CD4-positive, CD25-positive, alpha-beta regulatory T cell (primary cell): Measurements from ENCODE around the gene RASGRP2. TPM values are rescaled to one million over a fixed set of nuclear protein-coding genes. Genes with fewer than 3 reads are reported as not detected.

Experiments used
- ATAC-seq, 2 donors: fragments of 150-1000 bp; cut with Tn5 transposase; one replicate each; pipeline ENCODE4 v1.10.0; 2021; ENCODE audit warnings: low read depth in 2 of 2, moderate number of reproducible peaks in 2 of 2, moderate library complexity in 1 of 2
- DNase-seq, 3 donors: peaks; one replicate each; pipeline versions ENCODE4 v3.0.0 to v3.0.0-alpha.2; 2012 to 2022; ENCODE audit warnings: mixed read lengths in 1 of 3
- H3K27ac ChIP-seq: one replicate; pipeline ENCODE4 v1.7.0; 2013; ENCODE audit warnings: mild to moderate bottlenecking, low read length; ENCODE audit not compliant: insufficient read depth, poor library complexity, severe bottlenecking
- H3K27me3 ChIP-seq: one replicate; pipeline ENCODE4 v1.7.0; 2013; ENCODE audit warnings: low read length; ENCODE audit not compliant: control insufficient read depth, insufficient read depth
- H3K36me3 ChIP-seq: one replicate; pipeline ENCODE4 v1.7.0; 2013; ENCODE audit warnings: mild to moderate bottlenecking, low read length, moderate library complexity; ENCODE audit not compliant: control insufficient read depth, insufficient read depth
- H3K4me1 ChIP-seq: 2 replicates; pipeline ENCODE4 v1.7.0; 2013; ENCODE audit warnings: mild to moderate bottlenecking, low read length; ENCODE audit not compliant: insufficient read depth, control insufficient read depth, poor library complexity, severe bottlenecking
- H3K4me3 ChIP-seq: one replicate; pipeline ENCODE4 v1.7.0; 2013; ENCODE audit warnings: low read depth, mild to moderate bottlenecking, low read length, moderate library complexity
- H3K9me3 ChIP-seq, 2 experiments: 1 replicate in 1 of 2; 2 replicates in 1 of 2; pipeline ENCODE4 v1.7.0; 2013; ENCODE audit warnings: low read length in 2 of 2, mild to moderate bottlenecking in 1 of 2, moderate library complexity in 1 of 2; ENCODE audit not compliant: control insufficient read depth in 2 of 2
- H3K27ac Mint-ChIP-seq, 3 donors: one replicate each; pipeline ENCODE4 v1.8.0; 2020 to 2022; ENCODE audit warnings: mild to moderate bottlenecking in 3 of 3, mixed read lengths in 3 of 3, moderate library complexity in 2 of 3
- H3K27me3 Mint-ChIP-seq: one replicate; pipeline ENCODE4 v1.8.0; 2022; ENCODE audit warnings: mild to moderate bottlenecking, mixed read lengths
- H3K36me3 Mint-ChIP-seq: one replicate; pipeline ENCODE4 v1.8.0; 2020; ENCODE audit warnings: mixed read lengths
- H3K4me1 Mint-ChIP-seq, 4 donors: one replicate each; pipeline ENCODE4 v1.8.0; 2020 to 2022; ENCODE audit warnings: mixed read lengths in 4 of 4, mild to moderate bottlenecking in 1 of 4
- H3K4me3 Mint-ChIP-seq, 4 donors: one replicate each; pipeline ENCODE4 v1.8.0; 2020 to 2022; ENCODE audit warnings: mild to moderate bottlenecking in 4 of 4, mixed read lengths in 4 of 4, moderate library complexity in 3 of 4
- H3K9me3 Mint-ChIP-seq, 7 donors: one replicate each; pipeline ENCODE4 v1.8.0; 2020 to 2022; ENCODE audit warnings: mixed read lengths in 7 of 7, mild to moderate bottlenecking in 3 of 7, moderate library complexity in 2 of 7
- polyA plus RNA-seq, 4 donors: library from polyadenylated mRNA; unstranded; fragments of 300-500 nt; fragmentation: Illumina TruSeq; gene quantifications; one replicate each; pipeline ENCODE4 v1.2.3, GENCODE V29; 2021
- total RNA-seq: library from RNA; stranded (reverse); gene quantifications from one replicate; pipeline ENCODE4 v1.2.3, GENCODE V29; 2022

Gene RASGRP2
- total and polyA plus RNA-seq, 5 donors from 2014 or later: 140 to 570 (median 169) TPM

DNA sequence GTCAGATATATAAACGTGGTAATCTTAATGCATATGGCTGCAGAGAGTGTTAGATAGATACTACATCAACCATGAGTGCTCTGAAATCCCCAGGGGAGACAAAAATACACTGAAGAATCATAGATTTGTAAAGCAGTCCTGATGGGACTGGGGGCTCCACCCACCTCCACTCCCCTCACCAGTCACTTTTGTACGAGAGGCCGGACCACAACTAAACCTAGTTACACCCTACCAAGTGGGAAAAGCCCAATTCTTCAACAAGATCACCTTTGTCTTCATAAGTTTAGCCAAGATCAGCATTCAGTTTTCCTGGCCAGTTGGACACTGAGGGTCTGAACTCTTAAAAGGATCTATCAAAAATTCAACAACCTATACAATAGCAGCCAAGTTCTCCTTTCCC lies 32.9 kb upstream of the RASGRP2 start:
- Mint-ChIP-seq H3K9me3 (no peaks in the 10 kb centered on the region), H3K4me1 (peaks cover 44 to 85% (median 72%) of the 10 kb centered on the region in 4 donors), H3K36me3 (peaks cover 49% of the 10 kb centered on the region), H3K4me3 (peak overlapping the region; percentile 92 to 99 (median 94)), H3K27me3 (peaks cover 17% of the 10 kb centered on the region), H3K27ac (peak overlapping the region; percentile 93 to 95 (median 95))
- peaks cover 55% of the 10 kb centered on the region for H3K36me3 ChIP-seq
- DNase-seq (no peak), ATAC-seq (no peak)
- H3K27me3 ChIP-seq: no peaks in the 10 kb centered on the region
- H3K4me3 ChIP-seq: peak overlapping the region; percentile 100
- H3K4me1 ChIP-seq: peaks cover 78% of the 10 kb centered on the region
- peak overlapping the region; percentile 76 for H3K27ac ChIP-seq
- H3K9me3 ChIP-seq: no peaks in the 10 kb centered on the region

DNA sequence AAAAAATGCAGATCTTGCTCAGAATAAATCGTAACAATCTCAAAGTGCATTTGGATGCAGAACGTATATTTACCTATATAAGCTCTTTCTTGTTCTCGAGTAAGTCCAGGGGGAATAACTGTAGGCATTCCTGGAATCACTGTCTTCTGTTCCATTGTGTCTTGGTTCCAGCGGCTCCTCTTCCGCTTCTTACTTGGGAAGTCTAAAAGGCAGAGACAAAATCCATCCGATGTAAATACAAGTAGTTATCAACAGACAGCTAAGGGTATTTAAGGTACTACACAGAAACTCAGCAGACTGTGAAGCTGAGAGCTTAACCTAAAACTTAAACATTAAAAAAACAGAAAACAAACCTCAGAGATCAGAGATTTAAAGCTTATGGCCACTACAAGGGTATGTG lies 32.5 kb upstream of the RASGRP2 start:
- H3K4me1 Mint-ChIP-seq: peaks cover 48 to 89% (median 76%) of the 10 kb centered on the region in 4 donors
- DNase-seq: no peak
- peaks cover 54% of the 10 kb centered on the region for H3K36me3 Mint-ChIP-seq
- Histone ChIP-seq H3K4me1 (peaks cover 82% of the 10 kb centered on the region), H3K27me3 (no peaks in the 10 kb centered on the region), H3K4me3 (peak overlapping the region; percentile 100), H3K27ac (peak overlapping the region; percentile 76), H3K36me3 (peaks cover 60% of the 10 kb centered on the region), H3K9me3 (no peaks in the 10 kb centered on the region)
- H3K27me3 Mint-ChIP-seq: peaks cover 17% of the 10 kb centered on the region
- peak overlapping the region; percentile 92 to 99 (median 94) for H3K4me3 Mint-ChIP-seq
- H3K9me3 Mint-ChIP-seq: no peaks in the 10 kb centered on the region
- peak overlapping the region; percentile 14 to 95 (median 95) for H3K27ac Mint-ChIP-seq
- no peak for ATAC-seq

DNA sequence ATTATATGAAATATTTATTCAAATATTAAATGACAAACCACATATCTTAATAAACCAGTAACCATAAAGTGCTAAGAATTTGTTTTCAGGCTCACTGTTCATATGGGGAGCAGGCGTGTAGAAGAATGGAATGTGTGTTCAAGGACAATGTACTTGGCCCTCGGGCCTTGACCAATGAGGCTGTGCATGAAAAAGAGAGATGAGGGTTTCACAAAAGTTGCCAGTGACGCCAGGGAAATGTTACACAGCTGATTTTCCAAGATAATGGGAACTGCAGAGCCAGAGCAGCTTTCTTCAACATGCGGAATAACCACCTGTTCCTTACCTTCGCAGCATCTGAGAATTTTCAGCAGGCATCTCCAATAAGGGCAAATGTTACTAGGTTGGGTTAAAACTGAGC lies 30.2 kb upstream of the RASGRP2 start:
- Mint-ChIP-seq H3K4me1 (peaks cover 32 to 88% (median 74%) of the 10 kb centered on the region in 4 donors), H3K4me3 (peak overlapping the region; percentile 92 to 99 (median 94)), H3K27me3 (peaks cover 14% of the 10 kb centered on the region), H3K36me3 (peaks cover 71% of the 10 kb centered on the region), H3K27ac (peak overlapping the region in 1 of 3 donors; percentile 20), H3K9me3 (no peaks in the 10 kb centered on the region)
- Histone ChIP-seq H3K36me3 (peaks cover 83% of the 10 kb centered on the region), H3K27ac (peak overlapping the region; percentile 47), H3K27me3 (no peaks in the 10 kb centered on the region), H3K4me1 (peaks cover 82% of the 10 kb centered on the region), H3K9me3 (no peaks in the 10 kb centered on the region), H3K4me3 (peak overlapping the region; percentile 39)
- DNase-seq (no peak), ATAC-seq (no peak)

DNA sequence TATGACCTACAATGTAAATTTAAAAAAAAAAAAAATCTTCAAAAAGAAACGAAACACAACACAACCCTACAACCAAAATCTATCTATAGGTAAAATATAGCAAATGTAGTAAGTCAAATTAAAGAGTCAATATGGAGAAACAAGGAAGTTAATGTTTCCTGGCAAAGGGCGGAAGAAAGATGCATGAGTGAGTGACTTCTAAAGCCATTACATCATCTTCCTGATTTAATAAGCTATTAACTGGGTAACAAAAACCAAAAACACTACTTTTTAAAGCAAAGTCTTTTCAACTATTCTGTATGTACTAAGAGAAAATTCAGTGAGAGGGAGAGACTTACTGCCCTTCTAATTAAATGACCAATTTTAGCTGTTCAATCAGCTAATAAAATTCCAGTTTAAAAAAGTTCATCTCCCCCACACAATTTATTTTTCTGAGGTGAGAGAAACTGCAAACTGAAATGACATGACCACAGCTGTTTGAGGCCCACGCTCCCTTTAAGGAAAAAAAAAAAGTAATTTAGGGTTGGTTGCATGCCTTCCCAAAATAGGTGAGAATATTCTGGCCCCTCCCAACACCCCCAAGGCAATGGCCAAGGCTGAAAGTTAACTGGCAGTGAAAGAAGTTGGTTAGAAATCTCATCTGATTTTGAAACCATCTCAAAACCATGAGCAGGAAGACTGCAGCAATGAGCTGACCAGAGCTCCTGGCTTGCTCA lies 28.5 kb upstream of the RASGRP2 start:
- DNase-seq: peak in 1 of 3 donors; percentile 48
- H3K36me3 ChIP-seq: peaks cover 99% of the 10 kb centered on the region
- H3K4me1 ChIP-seq: peaks cover 96% of the 10 kb centered on the region
- peak overlapping the region; percentile 70 for H3K27ac ChIP-seq
- no peaks in the 10 kb centered on the region for H3K27me3 ChIP-seq
- Mint-ChIP-seq H3K4me1 (peaks cover 32 to 96% (median 83%) of the 10 kb centered on the region in 4 donors), H3K9me3 (no peaks in the 10 kb centered on the region), H3K27ac (peak overlapping the region; percentile 15 to 67 (median 66)), H3K36me3 (peaks cover 88% of the 10 kb centered on the region), H3K4me3 (peak overlapping the region; percentile 59 to 96 (median 69)), H3K27me3 (peaks cover 10% of the 10 kb centered on the region)
- no peak for ATAC-seq
- H3K9me3 ChIP-seq: no peaks in the 10 kb centered on the region
- peak overlapping the region; percentile 39 for H3K4me3 ChIP-seq

DNA sequence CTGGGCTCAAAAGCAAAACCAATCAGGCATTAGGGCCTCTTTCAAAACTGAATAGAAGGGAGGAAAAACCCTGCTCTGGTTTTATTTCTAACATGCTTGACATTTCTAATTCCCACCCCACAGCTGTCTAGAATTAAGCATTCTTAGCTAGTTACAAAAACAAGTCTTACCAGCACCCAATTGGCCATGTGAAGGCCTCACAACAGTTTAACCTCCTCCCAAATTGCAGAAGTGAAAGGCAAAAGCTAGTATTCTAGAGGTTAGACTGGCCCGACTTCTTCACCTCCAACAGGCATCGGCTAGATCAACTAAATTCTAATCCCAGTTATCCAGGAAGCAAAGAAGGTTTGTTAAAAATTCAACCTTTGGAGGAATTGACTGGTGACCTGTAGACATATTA lies 27.9 kb upstream of the RASGRP2 start:
- Histone ChIP-seq H3K9me3 (no peaks in the 10 kb centered on the region), H3K4me1 (peaks cover 96% of the 10 kb centered on the region), H3K27ac (peak overlapping the region; percentile 70), H3K27me3 (no peaks in the 10 kb centered on the region), H3K36me3 (peaks cover 99% of the 10 kb centered on the region), H3K4me3 (peak overlapping the region; percentile 48)
- ATAC-seq: peak in 1 of 2 donors; percentile 19
- no peaks in the 10 kb centered on the region for H3K9me3 Mint-ChIP-seq
- peaks cover 7% of the 10 kb centered on the region for H3K27me3 Mint-ChIP-seq
- H3K4me1 Mint-ChIP-seq: peaks cover 26 to 98% (median 79%) of the 10 kb centered on the region in 4 donors
- DNase-seq: no peak
- H3K36me3 Mint-ChIP-seq: peaks cover 82% of the 10 kb centered on the region
- peak overlapping the region in 2 of 3 donors; percentile 60 to 66 for H3K27ac Mint-ChIP-seq
- peak overlapping the region in 3 of 4 donors; percentile 46 to 96 (median 59) for H3K4me3 Mint-ChIP-seq

DNA sequence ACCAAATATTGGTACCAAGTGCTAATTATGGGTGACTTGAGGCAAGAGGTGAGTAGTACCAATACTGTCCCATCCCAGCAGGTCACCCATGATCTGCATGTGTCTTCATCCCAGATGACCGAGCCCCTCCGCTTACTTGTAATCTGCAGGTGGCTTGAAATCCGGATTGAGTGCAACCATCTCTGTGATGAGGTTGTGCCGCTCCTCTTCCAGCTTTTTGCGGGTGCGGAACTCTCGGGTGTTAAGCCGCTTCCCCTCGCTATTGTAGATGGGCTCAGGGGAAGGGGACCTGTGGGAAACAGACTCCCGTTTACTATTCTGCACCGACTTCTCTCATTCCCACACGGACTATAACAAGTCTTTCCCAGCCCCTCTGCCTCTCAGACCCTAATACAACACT lies 26.2 kb upstream of the RASGRP2 start:
- Mint-ChIP-seq H3K4me3 (peak overlapping the region in 2 of 4 donors; percentile 66 to 96), H3K27me3 (peaks cover 6% of the 10 kb centered on the region), H3K9me3 (no peaks in the 10 kb centered on the region), H3K4me1 (peaks cover 20 to 93% (median 66%) of the 10 kb centered on the region in 4 donors), H3K27ac (peak overlapping the region in 2 of 3 donors; percentile 26 to 64), H3K36me3 (peaks cover 71% of the 10 kb centered on the region)
- ATAC-seq (no peak), DNase-seq (no peak)
- Histone ChIP-seq H3K9me3 (no peaks in the 10 kb centered on the region), H3K27ac (no peak overlapping the region), H3K4me1 (peaks cover 95% of the 10 kb centered on the region), H3K36me3 (peaks cover 92% of the 10 kb centered on the region), H3K27me3 (no peaks in the 10 kb centered on the region), H3K4me3 (no peak overlapping the region)

DNA sequence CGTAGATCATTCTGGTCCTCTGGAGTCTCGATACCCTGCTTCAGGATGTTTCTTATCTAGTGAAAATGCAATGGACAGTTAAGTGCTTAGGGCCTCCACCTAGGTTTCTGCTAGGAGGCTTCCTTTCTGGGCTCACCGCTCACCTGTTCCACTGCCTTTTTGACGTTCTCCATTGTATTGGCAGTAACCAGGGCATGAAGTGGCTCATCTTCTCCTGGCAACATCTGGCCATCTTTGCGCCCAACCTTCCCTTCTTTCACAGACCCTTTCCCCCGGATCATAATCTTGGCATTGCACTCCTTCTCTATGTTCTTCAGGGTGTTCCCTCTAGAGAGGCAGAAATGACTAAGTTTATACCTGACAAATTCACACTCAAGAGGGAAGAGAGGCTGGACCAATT lies 25.3 kb upstream of the RASGRP2 start:
- H3K9me3 ChIP-seq: no peaks in the 10 kb centered on the region
- H3K36me3 ChIP-seq: peaks cover 89% of the 10 kb centered on the region
- H3K4me3 ChIP-seq: no peak overlapping the region
- H3K27me3 ChIP-seq: no peaks in the 10 kb centered on the region
- Mint-ChIP-seq H3K36me3 (peaks cover 73% of the 10 kb centered on the region), H3K27ac (peak overlapping the region; percentile 89 to 90 (median 90)), H3K4me1 (peaks cover 25 to 93% (median 68%) of the 10 kb centered on the region in 4 donors), H3K4me3 (peak overlapping the region; percentile 10 to 96 (median 72)), H3K9me3 (no peaks in the 10 kb centered on the region), H3K27me3 (peaks cover 11% of the 10 kb centered on the region)
- no peak for ATAC-seq
- no peak for DNase-seq
- H3K4me1 ChIP-seq: peaks cover 96% of the 10 kb centered on the region
- H3K27ac ChIP-seq: no peak overlapping the region
